HFFc6 (cell line): Measurements from ENCODE around the gene HOXB1. TPM values are rescaled to one million over a fixed set of nuclear protein-coding genes. Genes with fewer than 3 reads are reported as not detected.

Experiments
- DNase-seq: peaks from one replicate; pipeline ENCODE4 v3.0.0-alpha.2; 2018
- H3K27ac Mint-ChIP-seq: 2 replicates; pipeline ENCODE4 v1.8.0; 2020; ENCODE audit warnings: mild to moderate bottlenecking, mixed read lengths
- H3K27me3 Mint-ChIP-seq: 2 replicates; pipeline ENCODE4 v1.8.0; 2021; ENCODE audit warnings: mild to moderate bottlenecking, moderate library complexity, mixed read lengths; ENCODE audit not compliant: insufficient read depth
- H3K36me3 Mint-ChIP-seq: 2 replicates; pipeline ENCODE4 v1.8.0; 2021; ENCODE audit warnings: low read depth, mixed read lengths
- H3K4me1 Mint-ChIP-seq: 2 replicates; pipeline ENCODE4 v1.8.0; 2020; ENCODE audit warnings: low read depth, mixed read lengths
- H3K4me3 Mint-ChIP-seq: 2 replicates; pipeline ENCODE4 v1.8.0; 2020; ENCODE audit warnings: mild to moderate bottlenecking, moderate library complexity, mixed read lengths
- H3K9me3 Mint-ChIP-seq: 2 replicates; pipeline ENCODE4 v1.8.0; 2020; ENCODE audit warnings: mild to moderate bottlenecking, mixed read lengths
- CTCF ChIP-seq: fragments of 200-600 bp; sonication (generic); IDR thresholded peaks from 2 replicates; pipeline ENCODE4 v1.5.0; 2021; ENCODE audit warnings: antibody characterized with exemption, mild to moderate bottlenecking
- total RNA-seq, 6 experiments: library from RNA; stranded (reverse); fragmentation: NEBNext Ultra II Directional; extraction: Animal tissue kit (Norgen Biotek cat#: 25700); gene quantifications; 2 replicates in 1 of 6; 3 replicates in 5 of 6; pipeline ENCODE4 v1.2.3, GENCODE V29; 2021

The HOXB1 gene
- total RNA-seq, 6 experiments from 2014 or later, result not detected

GRCh38 chr17:48574505-48575065 lies 43.8 kb upstream of the HOXB1 start:
- no peak overlapping the region for H3K27ac Mint-ChIP-seq
- no peaks in the 10 kb centered on the region for H3K4me1 Mint-ChIP-seq
- no peaks in the 10 kb centered on the region for H3K36me3 Mint-ChIP-seq
- H3K27me3 Mint-ChIP-seq, result peaks cover 66% of the 10 kb centered on the region
- no peaks in the 10 kb centered on the region for H3K9me3 Mint-ChIP-seq
- no peak for TF ChIP-seq CTCF
- H3K4me3 Mint-ChIP-seq, result no peak overlapping the region
- DNase-seq, result no peak

GRCh38 chr17:48571826-48572417 lies 41.1 kb upstream of the HOXB1 start:
- H3K27ac Mint-ChIP-seq, result no peak overlapping the region
- H3K27me3 Mint-ChIP-seq, result peaks cover 46% of the 10 kb centered on the region
- no peak overlapping the region for H3K4me3 Mint-ChIP-seq
- no peaks in the 10 kb centered on the region for H3K36me3 Mint-ChIP-seq
- H3K9me3 Mint-ChIP-seq, result no peaks in the 10 kb centered on the region
- H3K4me1 Mint-ChIP-seq, result no peaks in the 10 kb centered on the region; the same call in 1 of the 2 replicates
- DNase-seq, result no peak
- no peak for TF ChIP-seq CTCF

- H3K27me3 Mint-ChIP-seq, result peaks cover 41% of the 10 kb centered on the region
- DNase-seq, result no peak
- no peak for TF ChIP-seq CTCF
- H3K27ac Mint-ChIP-seq, result no peak overlapping the region
- no peaks in the 10 kb centered on the region for H3K9me3 Mint-ChIP-seq
- H3K4me3 Mint-ChIP-seq, result peak overlapping the region; percentile 58; the same call in 1 of the 2 replicates
- no peaks in the 10 kb centered on the region; the same call in 1 of the 2 replicates for H3K4me1 Mint-ChIP-seq
- H3K36me3 Mint-ChIP-seq, result no peaks in the 10 kb centered on the region
Measured at GRCh38 chr17:48571024-48571818, 40.4 kb upstream of the HOXB1 start.

GRCh38 chr17:48570325-48571023 lies 39.7 kb upstream of the HOXB1 start:
- Mint-ChIP-seq H3K4me3 (peak overlapping the region; percentile 58; the same call in 1 of the 2 replicates), H3K27ac (no peak overlapping the region), H3K9me3 (no peaks in the 10 kb centered on the region), H3K4me1 (no peaks in the 10 kb centered on the region; the same call in 1 of the 2 replicates), H3K36me3 (no peaks in the 10 kb centered on the region), H3K27me3 (peaks cover 35% of the 10 kb centered on the region)
- no peak for DNase-seq
- no peak for TF ChIP-seq CTCF

GRCh38 chr17:48569674-48570324 lies 39.0 kb upstream of the HOXB1 start:
- H3K27ac Mint-ChIP-seq, result no peak overlapping the region

More at GRCh38 chr17:48569674-48570324, 39.0 kb upstream of the HOXB1 start:
- no peak overlapping the region for H3K4me3 Mint-ChIP-seq
- DNase-seq, result no peak
- TF ChIP-seq CTCF, result 0 out of 2 replicates have a peak, but pooled peaks have one; percentile 14
- no peaks in the 10 kb centered on the region; the same call in 1 of the 2 replicates for H3K4me1 Mint-ChIP-seq
- H3K36me3 Mint-ChIP-seq, result no peaks in the 10 kb centered on the region
- H3K9me3 Mint-ChIP-seq, result no peaks in the 10 kb centered on the region
- peaks cover 29% of the 10 kb centered on the region for H3K27me3 Mint-ChIP-seq
